HCT116 (cell line): ENCODE results near the gene GABRE. TPM values are rescaled to one million over a fixed set of nuclear protein-coding genes. Genes with fewer than 3 reads are reported as not detected.

ENCODE experiments used
- ATAC-seq: fragments of 200-7000 bp; cut with Tn5 transposase; 2 replicates; pipeline ENCODE4 v1.9.1; 2020; ENCODE audit warnings: mild to moderate bottlenecking, moderate library complexity
- BruUV-seq: library from RNA; stranded (reverse); fragments of 400-500 nt; replicated peaks from 2 replicates; lab custom pipeline; 2021; lab: Mats Ljungman, UMichigan
- CTCF ChIA-PET: fragments of 300-600 bp; sonication (Branson Sonifier 250); formaldehyde crosslinking; loops from one replicate; lab custom pipeline; 2021; ENCODE audit warnings: antibody characterized with exemption; lab: Charles Lee
- POLR2A ChIA-PET: fragments of 300-600, 350-600 bp; sonication (Branson Sonifier 250); formaldehyde crosslinking; loops from one replicate; lab custom pipeline; 2021; ENCODE audit warnings: antibody characterized with exemption; lab: Charles Lee
- RAD21 ChIA-PET, 2 experiments: fragments of 300-600 bp; sonication (Branson Sonifier 250); formaldehyde crosslinking; loops; one replicate each; lab custom pipeline; 2023; ENCODE audit warnings: low total read pairs in 2 of 2; ENCODE audit not compliant: uncharacterized antibody in 2 of 2, unreplicated experiment in 2 of 2, low non-redundant PET in 1 of 2; lab: Charles Lee
- DNase-seq: peaks from one replicate; pipeline ENCODE4 v3.0.0-alpha.2; 2010; ENCODE audit warnings: low read depth, low spot score
- H2AFZ ChIP-seq: fragments of 200-600 bp; shearing (Covaris generic), sonication (generic); 2 replicates; pipeline ENCODE4 v1.6.1; 2017; ENCODE audit warnings: low read depth, mixed run types, mixed read lengths, antibody characterized with exemption, low read length; ENCODE audit not compliant: poor library complexity, severe bottlenecking
- H3K27ac ChIP-seq: 2 replicates; pipeline ENCODE4 v1.5.1; 2012; ENCODE audit warnings: low read depth, low read length
- H3K27me3 ChIP-seq: fragments of 200-600 bp; sonication (generic); 2 replicates; pipeline ENCODE4 v1.6.1; 2016; ENCODE audit warnings: mixed run types, low read length, mixed read lengths; ENCODE audit not compliant: insufficient read depth
- H3K36me3 ChIP-seq, 2 experiments: fragments of 200-500 bp in 1 of 2; fragments of 200-600 bp in 1 of 2; sonication (Bioruptor generic) in 1 of 2; sonication (generic) in 1 of 2; 2 replicates each; pipeline versions ENCODE4 v1.5.1 to v1.6.1; 2014 to 2016; ENCODE audit warnings: low read length in 2 of 2, inconsistent platforms in 1 of 2, mixed read lengths in 1 of 2, mixed run types in 1 of 2; ENCODE audit not compliant: insufficient read depth in 2 of 2, control insufficient read depth in 1 of 2
- H3K4me1 ChIP-seq, 2 experiments: fragments of 200-600 bp in 1 of 2; sonication (generic) in 1 of 2; 2 replicates each; pipeline versions ENCODE4 v1.5.1 to v1.6.1; 2012 to 2017; ENCODE audit warnings: low read length in 2 of 2, inconsistent platforms in 1 of 2, mild to moderate bottlenecking in 1 of 2, mixed read lengths in 1 of 2, mixed run types in 1 of 2, moderate library complexity in 1 of 2; ENCODE audit not compliant: insufficient read depth in 2 of 2, control insufficient read depth in 1 of 2
- H3K4me2 ChIP-seq: fragments of 200-600 bp; sonication (generic); 2 replicates; pipeline ENCODE4 v1.6.1; 2017; ENCODE audit warnings: mixed run types, low read length, mixed read lengths
- H3K4me3 ChIP-seq, 2 experiments: fragments of 200-600 bp in 1 of 2; sonication (generic) in 1 of 2; replicated peaks in 1 of 2; 2 replicates each; pipeline ENCODE4 v1.5.1; 2011 to 2016; ENCODE audit warnings: low read length in 2 of 2, control low read depth in 1 of 2, low read depth in 1 of 2, mild to moderate bottlenecking in 1 of 2, mixed read lengths in 1 of 2, mixed run types in 1 of 2
- H3K79me2 ChIP-seq: fragments of 200-600 bp; sonication (generic); 2 replicates; pipeline ENCODE4 v1.6.1; 2017; ENCODE audit warnings: mild to moderate bottlenecking, mixed run types, low read length, moderate library complexity, mixed read lengths; ENCODE audit not compliant: insufficient read depth
- H3K9ac ChIP-seq: fragments of 200-600 bp; sonication (generic); 2 replicates; pipeline ENCODE4 v1.6.1; 2016; ENCODE audit warnings: low read length, mixed read lengths
- H3K9me2 ChIP-seq: fragments of 200-600 bp; sonication (generic), shearing (Covaris generic); 2 replicates; pipeline ENCODE4 v1.6.1; 2017; ENCODE audit warnings: mixed run types, mild to moderate bottlenecking, moderate library complexity; ENCODE audit not compliant: insufficient read depth
- H3K9me3 ChIP-seq, 2 experiments: fragments of 200-500 bp in 1 of 2; fragments of 200-600 bp in 1 of 2; sonication (Bioruptor generic) in 1 of 2; sonication (generic) in 1 of 2; 2 replicates each; pipeline ENCODE4 v1.6.1; 2014 to 2017; ENCODE audit warnings: low read length in 2 of 2, mixed read lengths in 2 of 2, inconsistent platforms in 1 of 2, low read depth in 1 of 2, mild to moderate bottlenecking in 1 of 2, mixed run types in 1 of 2, moderate library complexity in 1 of 2; ENCODE audit not compliant: control insufficient read depth in 1 of 2, insufficient read depth in 1 of 2
- H4K20me1 ChIP-seq: fragments of 200-600 bp; sonication (generic), shearing (Covaris generic); 2 replicates; pipeline ENCODE4 v1.6.1; 2017; ENCODE audit warnings: mixed run types, mild to moderate bottlenecking, moderate library complexity; ENCODE audit not compliant: insufficient read depth
- CBX3 ChIP-seq: IDR thresholded peaks from 2 replicates; pipeline ENCODE4 v1.6.1; 2012; ENCODE audit warnings: low read depth
- ELF1 ChIP-seq: IDR thresholded peaks from 2 replicates; pipeline ENCODE4 v1.6.1; 2012; ENCODE audit warnings: low read depth, borderline replicate concordance
- JUND ChIP-seq: IDR thresholded peaks from 2 replicates; pipeline ENCODE4 v1.6.1; 2012
- POLR2A ChIP-seq: IDR thresholded peaks from 2 replicates; pipeline ENCODE4 v1.7.0; 2011; ENCODE audit warnings: borderline replicate concordance; ENCODE audit not compliant: insufficient read depth, insufficient read length; ENCODE audit errors: extremely low read depth
- RAD21 ChIP-seq: IDR thresholded peaks from 2 replicates; pipeline ENCODE4 v1.6.1; 2012; ENCODE audit warnings: low read depth, mild to moderate bottlenecking
- SP1 ChIP-seq: IDR thresholded peaks from 2 replicates; pipeline ENCODE4 v1.6.1; 2012; ENCODE audit warnings: low read depth
- TCF7L2 ChIP-seq: IDR thresholded peaks from 2 replicates; pipeline ENCODE4 v1.7.0; 2011; ENCODE audit warnings: borderline replicate concordance, inconsistent platforms; ENCODE audit not compliant: insufficient read depth, insufficient read length; ENCODE audit errors: extremely low read depth
- ZFX ChIP-seq: fragments of 450-650 bp; IDR thresholded peaks from 2 replicates; pipeline ENCODE4 v1.6.1; 2017
- intact Hi-C: fragments of 100-400 bp; cut with micrococcal nuclease; formaldehyde crosslinking; loops from 2 replicates; pipeline ENCODE4 v1.10.0; 2022
- total RNA-seq: library from RNA; stranded (reverse); gene quantifications from one replicate; pipeline ENCODE4 v1.2.1, GENCODE V29; 2021; ENCODE audit not compliant: unreplicated experiment
- TF ChIP-seq, protein P1 (sequence below): IDR thresholded peaks from 2 replicates; pipeline ENCODE4 v1.6.1; 2012

The GABRE gene
- total RNA-seq, 1 experiment from 2014 or later = 3.9 TPM

- intact Hi-C loops = no loop called here
Measured at GRCh38 chrX:151920530-151920929, 53.9 kb downstream of the GABRE start.

DNA sequence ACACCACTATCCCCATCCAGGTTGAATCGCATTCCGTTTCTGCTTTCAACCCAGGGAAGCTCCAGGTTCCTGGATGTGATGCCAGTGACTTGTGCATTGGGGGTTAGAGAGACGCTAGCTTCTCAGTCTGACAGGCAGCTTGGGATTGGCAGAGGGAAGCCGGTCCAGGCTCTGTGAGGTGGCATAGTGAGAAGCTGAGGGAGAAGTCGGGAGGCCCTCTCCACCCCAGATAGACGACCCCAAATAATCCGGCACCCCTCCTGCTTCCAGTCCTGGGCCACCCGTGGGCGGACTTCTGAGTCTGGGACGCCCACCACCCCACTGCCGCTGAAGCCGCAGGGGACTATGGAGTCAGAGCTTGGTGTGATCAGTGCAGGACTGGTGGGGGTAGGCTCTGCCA, 54.4 kb downstream of the GABRE start:
- Histone ChIP-seq H3K9me2 (no peaks in the 10 kb centered on the region), H3K4me3 (no peak overlapping the region), H3K4me1 (no peaks in the 10 kb centered on the region), H3K9me3 (no peaks in the 10 kb centered on the region), H3K27me3 (no peaks in the 10 kb centered on the region), H2AFZ (no peak overlapping the region), H3K9ac (no peak overlapping the region), H3K27ac (no peak overlapping the region)
- ATAC-seq = no peak
- no TSS peak for BruUV-seq
- ChIA-PET RAD21 (no interaction called here), CTCF (no interaction called here)
- TF ChIP-seq ELF1 = no peak
- TF ChIP-seq, all 23 proteins: peak for 0
- Histone ChIP-seq H3K36me3 (no peaks in the 10 kb centered on the region), H3K79me2 (no peaks in the 10 kb centered on the region), H3K4me2 (no peak overlapping the region), H4K20me1 (no peaks in the 10 kb centered on the region)
- DNase-seq = no peak
- intact Hi-C loops = no loop called here
- POLR2A ChIA-PET = no interaction called here

More at GRCh38 chrX:151920530-151920929, 53.9 kb downstream of the GABRE start:
- no peaks in the 10 kb centered on the region for H3K4me1 ChIP-seq
- no peaks in the 10 kb centered on the region for H3K9me3 ChIP-seq
- H3K4me3 ChIP-seq = no peak overlapping the region
- no peaks in the 10 kb centered on the region for H3K79me2 ChIP-seq
- DNase-seq (no peak), ATAC-seq (no peak)
- H3K9me2 ChIP-seq = no peaks in the 10 kb centered on the region
- H2AFZ ChIP-seq = no peak overlapping the region
- no peaks in the 10 kb centered on the region for H3K36me3 ChIP-seq
- H3K27ac ChIP-seq = no peak overlapping the region
- BruUV-seq = no TSS peak
- ChIA-PET RAD21 (no interaction called here), POLR2A (no interaction called here), CTCF (no interaction called here)
- no peak for TF ChIP-seq ZFX
- TF ChIP-seq JUND = no peak
- TF ChIP-seq SP1 = no peak
- TF ChIP-seq POLR2A = no peak
- TF ChIP-seq, protein P1, sequence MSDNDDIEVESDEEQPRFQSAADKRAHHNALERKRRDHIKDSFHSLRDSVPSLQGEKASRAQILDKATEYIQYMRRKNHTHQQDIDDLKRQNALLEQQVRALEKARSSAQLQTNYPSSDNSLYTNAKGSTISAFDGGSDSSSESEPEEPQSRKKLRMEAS = no peak
- no peak for TF ChIP-seq RAD21
- no peak for TF ChIP-seq TCF7L2
- no peak for TF ChIP-seq CBX3
- H3K9ac ChIP-seq = no peak overlapping the region
- H3K27me3 ChIP-seq = no peaks in the 10 kb centered on the region
- no peak overlapping the region for H3K4me2 ChIP-seq
- H4K20me1 ChIP-seq = no peaks in the 10 kb centered on the region
